GM12878 (cell line): ENCODE results near the gene MYLK3. TPM values are rescaled to one million over a fixed set of nuclear protein-coding genes. Genes with fewer than 3 reads are reported as not detected.

Source experiments
- ATAC-seq: fragments of 200-7000 bp; cut with Tn5 transposase; 3 replicates; pipeline ENCODE4 v1.9.1; 2020; ENCODE audit warnings: mild to moderate bottlenecking, moderate library complexity
- BruUV-seq: library from RNA; stranded (reverse); fragments of 400-500 nt; replicated peaks from 2 replicates; lab custom pipeline; 2021; lab: Mats Ljungman, UMichigan
- CTCF ChIA-PET: fragments of 300-600 bp; sonication (Branson Sonifier 250); formaldehyde crosslinking; extraction: SDS; loops from one replicate; lab custom pipeline; 2021; ENCODE audit warnings: inconsistent platforms; lab: Yijun Ruan, JAX
- POLR2A ChIA-PET: fragments of 350-600 bp; formaldehyde crosslinking; extraction: SDS; loops from one replicate; lab custom pipeline; 2021; ENCODE audit warnings: inconsistent platforms; lab: Charles Lee
- RAD21 ChIA-PET: fragments of 300-600 bp; sonication (Branson Sonifier 250); formaldehyde crosslinking; loops from one replicate; lab custom pipeline; 2023; ENCODE audit warnings: antibody characterized with exemption; ENCODE audit not compliant: unreplicated experiment; lab: Charles Lee
- SMC1A ChIA-PET: fragments of 300-600 bp; sonication (Branson Sonifier 250); formaldehyde crosslinking; loops from one replicate; lab custom pipeline; 2023; ENCODE audit not compliant: unreplicated experiment, uncharacterized antibody; lab: Charles Lee
- DNase-seq: peaks from one replicate; pipeline ENCODE4 v3.0.0-alpha.2; 2011; ENCODE audit warnings: low read depth, low spot score
- FAIRE-seq: peaks from 3 replicates; lab custom pipeline; 2011; peaks lifted over from hg19 to GRCh38; lab: Jason Lieb, UNC
- H2AFZ ChIP-seq: 2 replicates; pipeline ENCODE4 v1.6.0; 2011; ENCODE audit warnings: low read depth, low read length, control low read depth; ENCODE audit not compliant: control insufficient read depth
- H3K27ac ChIP-seq: 2 replicates; pipeline ENCODE4 v1.5.1; 2011; ENCODE audit warnings: control low read depth; ENCODE audit not compliant: control insufficient read depth, insufficient read depth
- H3K27me3 ChIP-seq, 2 experiments: replicated peaks in 1 of 2; 2 replicates each; pipeline versions ENCODE4 v1.6.0 to v1.6.1; 2011; ENCODE audit warnings: low read length in 1 of 2; ENCODE audit not compliant: control insufficient read depth in 2 of 2, insufficient read depth in 2 of 2
- H3K36me3 ChIP-seq, 2 experiments: 2 replicates each; pipeline ENCODE4 v1.5.1; 2011; ENCODE audit warnings: low read length in 1 of 2; ENCODE audit not compliant: control insufficient read depth in 2 of 2, insufficient read depth in 2 of 2
- H3K4me1 ChIP-seq: 2 replicates; pipeline ENCODE4 v1.6.1; 2011; ENCODE audit warnings: mild to moderate bottlenecking, low read length, moderate library complexity, mixed read lengths; ENCODE audit not compliant: control insufficient read depth, insufficient read depth
- H3K4me2 ChIP-seq: 2 replicates; pipeline ENCODE4 v1.6.0; 2011; ENCODE audit warnings: control low read depth; ENCODE audit not compliant: control insufficient read depth, insufficient read depth
- H3K4me3 ChIP-seq: fragments of 200-600 bp; sonication (generic); 2 replicates; pipeline ENCODE4 v1.5.1; 2016
- H3K79me2 ChIP-seq: 2 replicates; pipeline ENCODE4 v1.6.0; 2011; ENCODE audit warnings: low read length; ENCODE audit not compliant: control insufficient read depth, insufficient read depth
- H3K9ac ChIP-seq: 2 replicates; pipeline ENCODE4 v1.8.0; 2011; ENCODE audit warnings: low read length, control low read depth, mixed read lengths; ENCODE audit not compliant: control insufficient read depth, insufficient read depth
- H3K9me3 ChIP-seq: replicated peaks from 3 replicates; pipeline ENCODE4 v1.5.1; 2011; ENCODE audit warnings: mild to moderate bottlenecking, low read length; ENCODE audit not compliant: control insufficient read depth, insufficient read depth
- H4K20me1 ChIP-seq: 2 replicates; pipeline ENCODE4 v1.6.0; 2011; ENCODE audit not compliant: control insufficient read depth, insufficient read depth
- BCL3 ChIP-seq: IDR thresholded peaks from 2 replicates; pipeline ENCODE4 v1.6.1; 2011; ENCODE audit warnings: borderline replicate concordance, low read depth, mild to moderate bottlenecking, moderate library complexity, low read length; ENCODE audit not compliant: insufficient read depth, poor library complexity, severe bottlenecking
- CHD2 ChIP-seq: IDR thresholded peaks from 2 replicates; pipeline ENCODE4 v1.6.1; 2011; ENCODE audit warnings: low read depth, low read length, improper control_type of control experiment, borderline replicate concordance
- EED ChIP-seq: sonication (generic); IDR thresholded peaks from 2 replicates; pipeline ENCODE4 v1.6.1; 2016; ENCODE audit warnings: antibody characterized with exemption, low read depth
- FOXM1 ChIP-seq: IDR thresholded peaks from 2 replicates; pipeline ENCODE4 v1.6.1; 2012; ENCODE audit warnings: low read depth, mild to moderate bottlenecking, inconsistent platforms, low read length, moderate library complexity
- HDGF ChIP-seq: fragments of 450-650 bp; IDR thresholded peaks from 2 replicates; pipeline ENCODE4 v1.6.1; 2016; ENCODE audit warnings: antibody characterized with exemption
- MYB ChIP-seq: fragments of 150-350 bp; IDR thresholded peaks from 2 replicates; pipeline ENCODE4 v1.6.1; 2014; ENCODE audit warnings: mild to moderate bottlenecking, low read depth, low read length, borderline replicate concordance
- PKNOX1 ChIP-seq: fragments of 450-650 bp; IDR thresholded peaks from 2 replicates; pipeline ENCODE4 v1.6.1; 2016; ENCODE audit warnings: mild to moderate bottlenecking
- ZBED1 ChIP-seq: IDR thresholded peaks from 2 replicates; pipeline ENCODE4 v1.6.1; 2016; ENCODE audit warnings: borderline replicate concordance
- WGBS: methylation state at CpG from one replicate; pipeline ENCODE4 v1.1.6; 2016; ENCODE audit warnings: low lambda C conversion rate; ENCODE audit not compliant: insufficient replicate concordance, insufficient coverage; ENCODE audit errors: missing lambda C conversion rate; 5-methylcytosine and 5-hydroxymethylcytosine counted together
- in situ Hi-C: fragments of 300-500 bp; cut with MboI; formaldehyde crosslinking; loops from 9 replicates; pipeline ENCODE4 v1.14.3; 2018; ENCODE audit warnings: mixed read lengths
- intact Hi-C: fragments of 100-400 bp; cut with micrococcal nuclease; formaldehyde crosslinking; loops from one replicate; pipeline ENCODE4 v1.14.2; 2022; ENCODE audit not compliant: unreplicated experiment
- polyA plus RNA-seq, 11 experiments: library from polyadenylated mRNA; depleted of rRNA in 4 of 11; unstranded in 6 of 11; stranded (reverse) in 5 of 11; fragments of >200 nt; fragmentation: Nextera tagmentation in 4 of 11; fragmentation: Illumina TruSeq in 1 of 11; extraction: Ambion mirVana in 4 of 11; extraction: Trizol in 1 of 11; gene quantifications; 1 replicate in 1 of 11; 2 replicates in 10 of 11; pipeline versions ENCODE4 v1.2.1 to v1.2.3, GENCODE V29; 2011 to 2016; ENCODE audit warnings: inconsistent platforms in 2 of 11, missing spikeins in 2 of 11, low read depth in 1 of 11
- total RNA-seq, 4 experiments: library from RNA; depleted of rRNA in 3 of 4; stranded (reverse); fragments of >200 nt in 3 of 4; fragmentation: Illumina TruSeq in 1 of 4; extraction: Trizol in 1 of 4; gene quantifications; 2 replicates each; pipeline versions ENCODE4 v1.2.1 to v1.2.3, GENCODE V29; 2013 to 2021
- TF ChIP-seq, protein P1 (sequence below): fragments of 450-650 bp; IDR thresholded peaks from 2 replicates; pipeline ENCODE4 v1.6.1; 2017; ENCODE audit warnings: mild to moderate bottlenecking

Gene MYLK3
- total and polyA plus RNA-seq, 10 of the 15 experiments (the other 5 are each of a cell fraction or from before 2014, with no cell fraction given) = 0.02 to 0.46 (median 0.17) TPM

- no peak for FAIRE-seq
- in situ Hi-C loops = no loop called here
- 67% methylated on average over 5 of the region's 5 CpGs for WGBS
Measured at GRCh38 chr16:46759309-46759708, 11.2 kb upstream of the MYLK3 start.

More at GRCh38 chr16:46759309-46759708, 11.2 kb upstream of the MYLK3 start:
- POLR2A ChIA-PET = no interaction called here
- Histone ChIP-seq H2AFZ (no peak overlapping the region), H3K27ac (no peak overlapping the region), H3K4me2 (no peak overlapping the region), H3K9ac (no peak overlapping the region), H3K9me3 (no peaks in the 10 kb centered on the region)
- no TSS peak for BruUV-seq
- CTCF ChIA-PET = no interaction called here
- TF ChIP-seq MYB (no peak), ZBED1 (no peak), FOXM1 (no peak), CHD2 (no peak), PKNOX1 (no peak), HDGF (no peak), EED (no peak), BCL3 (no peak)
- TF ChIP-seq, protein P1, sequence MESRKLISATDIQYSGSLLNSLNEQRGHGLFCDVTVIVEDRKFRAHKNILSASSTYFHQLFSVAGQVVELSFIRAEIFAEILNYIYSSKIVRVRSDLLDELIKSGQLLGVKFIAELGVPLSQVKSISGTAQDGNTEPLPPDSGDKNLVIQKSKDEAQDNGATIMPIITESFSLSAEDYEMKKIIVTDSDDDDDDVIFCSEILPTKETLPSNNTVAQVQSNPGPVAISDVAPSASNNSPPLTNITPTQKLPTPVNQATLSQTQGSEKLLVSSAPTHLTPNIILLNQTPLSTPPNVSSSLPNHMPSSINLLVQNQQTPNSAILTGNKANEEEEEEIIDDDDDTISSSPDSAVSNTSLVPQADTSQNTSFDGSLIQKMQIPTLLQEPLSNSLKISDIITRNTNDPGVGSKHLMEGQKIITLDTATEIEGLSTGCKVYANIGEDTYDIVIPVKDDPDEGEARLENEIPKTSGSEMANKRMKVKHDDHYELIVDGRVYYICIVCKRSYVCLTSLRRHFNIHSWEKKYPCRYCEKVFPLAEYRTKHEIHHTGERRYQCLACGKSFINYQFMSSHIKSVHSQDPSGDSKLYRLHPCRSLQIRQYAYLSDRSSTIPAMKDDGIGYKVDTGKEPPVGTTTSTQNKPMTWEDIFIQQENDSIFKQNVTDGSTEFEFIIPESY = no peak
- TF ChIP-seq, all 136 proteins: peak for 0
- Histone ChIP-seq H3K36me3 (no peaks in the 10 kb centered on the region), H3K27me3 (no peaks in the 10 kb centered on the region), H3K4me3 (no peak overlapping the region), H4K20me1 (no peaks in the 10 kb centered on the region), H3K79me2 (no peaks in the 10 kb centered on the region), H3K4me1 (peaks cover 3% of the 10 kb centered on the region)
- ChIA-PET SMC1A (no interaction called here), RAD21 (no interaction called here)
- intact Hi-C loops = no loop called here
- ATAC-seq = no peak
- no peak for DNase-seq
